NCI-H460 (cell line): ENCODE data around the gene ERF. TPM values are rescaled to one million over a fixed set of nuclear protein-coding genes. Genes with fewer than 3 reads are reported as not detected.

Experiments
- DNase-seq: peaks from one replicate; pipeline ENCODE4 v3.0.0-alpha.2; 2016; ENCODE audit warnings: low read depth; ENCODE audit errors: extremely low read depth
- total RNA-seq: library from RNA; depleted of rRNA; stranded (reverse); fragments of >200 nt; shearing (Covaris generic); gene quantifications from 2 replicates; pipeline ENCODE4 v1.2.3, GENCODE V29; 2014

ERF gene
- total RNA-seq, 1 experiment from 2014 or later = 16.1 TPM

DNA sequence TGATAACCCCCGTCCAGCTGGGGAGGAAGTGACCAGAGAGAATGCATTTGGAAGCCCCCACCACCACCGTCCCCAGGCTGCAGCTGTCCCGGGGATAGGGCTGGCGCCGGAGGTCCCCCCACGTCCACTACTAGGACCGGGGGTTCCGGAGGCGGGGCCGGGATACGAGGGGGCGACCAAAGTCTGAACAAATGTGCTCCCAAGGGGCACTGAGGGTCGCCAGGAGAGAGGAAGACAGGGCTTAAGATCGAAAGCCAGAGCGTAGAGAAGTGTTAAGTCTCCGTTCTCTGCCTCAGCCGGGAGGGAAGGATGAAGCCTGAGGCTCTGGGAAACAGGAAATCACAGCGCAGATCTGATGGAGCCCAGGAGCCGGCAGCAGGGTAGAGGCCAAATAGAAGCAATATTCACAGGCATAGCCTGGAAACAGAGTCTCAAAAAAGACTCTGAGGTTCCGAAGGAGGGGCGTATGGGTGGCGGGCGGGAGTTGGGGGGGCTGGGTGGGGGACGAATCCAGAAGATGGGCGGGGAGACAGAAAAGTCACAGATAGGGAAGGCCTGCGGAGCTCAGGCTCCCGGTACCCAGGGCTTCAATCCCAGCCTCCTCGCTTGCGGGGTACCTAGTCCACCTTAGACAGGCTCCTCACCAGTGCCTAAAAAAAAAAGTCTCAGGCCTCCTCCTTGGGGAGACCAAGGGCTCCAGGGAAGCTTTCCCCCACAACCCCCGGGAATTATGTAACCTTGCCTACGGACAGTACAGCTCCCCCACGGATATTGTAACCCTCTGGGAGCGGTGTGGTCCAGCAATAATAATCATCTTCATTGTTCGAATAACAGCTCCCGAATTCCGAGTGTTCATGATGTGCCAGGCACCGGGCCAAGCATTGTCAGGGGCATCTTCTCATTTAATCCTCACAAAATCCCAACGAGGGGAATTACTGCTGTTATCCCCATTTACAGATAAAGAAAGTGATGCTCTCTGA, 1.1 kb upstream of the ERF start:
- DNase-seq = no peak

DNA sequence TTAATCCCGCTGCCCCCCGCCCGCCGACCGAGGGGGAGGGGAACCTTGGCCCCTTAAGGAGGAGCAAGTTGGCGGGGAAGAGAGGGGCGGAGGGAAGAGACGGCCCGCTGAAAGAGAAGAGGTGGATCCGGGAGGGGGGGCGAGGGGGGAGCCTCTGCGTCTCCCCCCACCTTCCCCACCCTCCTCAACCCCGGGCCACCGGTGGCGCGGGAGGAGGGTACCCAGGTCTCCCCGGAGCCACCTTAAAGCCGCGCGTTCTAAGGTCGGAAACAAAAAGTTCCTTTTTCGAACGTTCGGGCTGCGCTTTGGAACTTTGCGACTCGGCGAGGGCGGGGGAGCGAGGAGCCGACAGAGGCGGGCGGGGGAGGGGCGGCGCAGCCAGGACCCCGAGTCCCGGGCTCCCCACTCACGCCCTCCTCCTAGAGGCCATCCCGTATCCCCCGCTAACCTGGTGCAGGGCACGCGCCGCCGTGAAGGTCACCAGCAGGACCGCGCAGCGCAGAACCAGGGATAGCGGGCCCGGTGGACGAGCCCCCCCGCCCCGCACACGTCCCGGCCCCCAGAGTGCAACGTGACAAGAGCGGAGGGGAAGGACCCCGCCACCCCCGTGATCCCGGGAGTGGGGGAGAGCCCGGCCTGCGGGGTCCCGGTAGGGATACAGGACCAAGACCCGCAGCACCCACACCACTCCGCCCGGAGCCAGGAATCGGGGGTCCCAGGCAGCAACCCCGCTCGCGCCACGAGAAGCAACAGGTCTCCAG, 659 bp downstream of the ERF start:
- no peak for DNase-seq

DNA sequence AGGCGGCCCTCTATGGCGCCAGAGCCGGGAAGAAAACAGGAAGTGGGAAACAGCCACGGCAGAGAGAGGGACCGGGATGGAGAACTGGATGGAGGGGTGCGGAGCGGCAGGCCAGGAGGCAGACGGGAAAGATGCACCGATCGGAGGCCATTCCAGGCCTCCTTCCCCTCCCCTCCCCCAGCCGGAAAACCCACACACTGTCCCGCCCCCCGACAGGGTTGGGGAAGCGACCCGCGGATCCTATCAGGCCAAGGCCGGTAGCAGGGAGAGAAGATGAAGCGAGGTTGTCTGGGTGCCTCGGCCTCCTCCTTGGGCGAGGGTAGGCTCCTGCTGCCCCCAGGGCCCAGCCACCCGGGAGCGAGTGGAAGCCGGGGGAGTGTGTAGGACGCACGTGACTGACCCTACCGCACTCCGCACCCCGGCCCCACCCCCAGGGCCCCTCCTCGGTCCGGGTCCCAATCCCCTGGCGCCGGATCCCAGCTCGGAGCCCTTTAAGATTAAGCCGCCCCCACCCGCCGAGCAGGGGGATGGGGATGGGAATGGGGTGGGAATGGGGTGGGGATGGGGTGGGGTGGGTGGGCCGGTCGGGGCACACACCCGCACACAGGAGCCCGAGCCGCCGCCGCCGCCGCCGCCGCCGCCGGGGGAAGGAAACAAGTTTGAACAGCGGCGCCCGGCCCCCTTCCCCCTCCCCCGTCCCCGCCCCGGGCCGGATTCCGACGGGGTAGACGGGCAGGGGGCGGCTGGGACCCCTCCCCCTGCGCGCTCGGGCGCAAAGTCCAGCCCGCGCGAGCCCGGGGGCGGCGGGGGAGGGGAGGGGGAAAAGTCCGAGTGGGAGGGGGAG, 1.5 kb downstream of the ERF start:
- DNase-seq = no peak

DNA sequence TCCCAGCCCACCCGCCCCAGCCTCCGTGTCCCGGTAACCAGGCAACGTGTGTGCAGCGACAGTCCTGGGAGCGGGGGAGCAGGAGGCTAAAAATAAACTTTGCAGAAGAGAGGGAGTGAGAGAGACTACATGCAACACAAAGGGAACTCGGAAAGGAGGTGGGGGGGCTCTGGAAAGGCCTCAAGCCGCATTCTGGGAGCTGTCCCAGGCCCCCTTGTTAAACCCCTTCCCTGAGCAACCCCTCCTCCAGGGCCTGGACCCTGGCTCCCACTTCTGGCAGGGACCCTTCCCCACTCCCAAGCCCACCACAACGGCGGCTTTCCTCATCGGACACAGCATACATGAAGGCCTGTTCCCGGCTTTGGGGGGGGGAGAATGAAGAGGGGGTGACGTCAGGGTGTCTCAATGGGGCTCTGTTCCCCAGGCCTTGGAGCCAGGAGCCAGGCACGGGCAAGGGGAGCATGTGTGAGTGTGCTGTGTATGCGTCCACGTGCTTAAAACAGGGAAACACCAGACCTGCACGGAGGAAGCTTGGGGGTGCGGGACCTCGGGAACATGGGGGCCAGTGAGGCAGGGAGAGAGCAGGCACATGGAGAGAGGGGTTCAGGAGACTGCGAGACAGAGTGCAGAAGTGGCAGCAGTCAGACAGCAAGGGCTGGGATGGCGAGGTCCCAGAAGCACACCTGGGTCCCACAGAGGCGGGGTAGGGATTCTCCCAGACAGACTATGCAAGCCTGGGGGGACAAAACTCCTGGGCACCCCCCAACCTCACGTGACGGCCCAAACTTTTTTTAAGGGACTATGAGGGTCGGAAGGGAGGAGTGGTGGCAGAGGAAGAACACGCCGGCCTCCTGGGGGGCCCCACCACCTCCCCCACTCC, 2.3 kb downstream of the ERF start:
- no peak for DNase-seq

DNA sequence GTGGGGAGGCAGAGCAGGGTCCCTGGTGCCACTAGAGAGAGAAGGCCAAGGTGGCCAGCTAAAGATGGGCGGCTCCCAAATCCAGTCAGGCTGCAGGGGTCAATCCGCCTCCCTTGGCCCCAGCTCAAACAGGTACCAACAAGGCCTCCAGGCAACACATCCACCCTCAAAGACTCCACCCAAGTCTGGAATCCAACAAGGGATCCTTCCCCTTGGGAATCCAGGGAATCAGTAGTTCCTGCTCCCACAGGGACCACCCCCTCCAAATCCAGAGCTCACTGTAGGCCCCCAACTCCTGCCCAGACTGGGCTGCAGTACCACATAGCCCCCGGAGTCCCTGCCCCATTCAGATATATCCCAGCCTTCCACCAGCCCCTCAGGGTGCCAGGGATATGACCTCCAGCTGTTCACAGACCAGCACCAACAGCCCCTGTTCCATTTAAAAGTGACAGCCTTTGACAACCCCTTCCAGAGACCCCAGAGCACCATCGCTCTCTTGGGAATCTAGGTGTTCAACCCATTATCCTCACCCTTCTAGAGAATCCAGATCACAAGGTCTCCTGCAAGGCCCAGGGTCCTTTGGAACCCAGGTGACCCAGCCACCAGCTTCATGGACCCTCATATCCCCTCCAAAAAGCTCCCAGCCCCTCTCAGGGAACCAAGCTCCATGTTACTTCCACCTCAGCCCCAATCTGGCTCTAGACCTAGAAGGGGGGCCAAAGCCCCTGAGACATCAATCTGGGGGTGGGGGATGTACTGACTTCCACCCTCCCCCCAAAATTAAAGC, 3.2 kb downstream of the ERF start:
- DNase-seq = no peak

DNA sequence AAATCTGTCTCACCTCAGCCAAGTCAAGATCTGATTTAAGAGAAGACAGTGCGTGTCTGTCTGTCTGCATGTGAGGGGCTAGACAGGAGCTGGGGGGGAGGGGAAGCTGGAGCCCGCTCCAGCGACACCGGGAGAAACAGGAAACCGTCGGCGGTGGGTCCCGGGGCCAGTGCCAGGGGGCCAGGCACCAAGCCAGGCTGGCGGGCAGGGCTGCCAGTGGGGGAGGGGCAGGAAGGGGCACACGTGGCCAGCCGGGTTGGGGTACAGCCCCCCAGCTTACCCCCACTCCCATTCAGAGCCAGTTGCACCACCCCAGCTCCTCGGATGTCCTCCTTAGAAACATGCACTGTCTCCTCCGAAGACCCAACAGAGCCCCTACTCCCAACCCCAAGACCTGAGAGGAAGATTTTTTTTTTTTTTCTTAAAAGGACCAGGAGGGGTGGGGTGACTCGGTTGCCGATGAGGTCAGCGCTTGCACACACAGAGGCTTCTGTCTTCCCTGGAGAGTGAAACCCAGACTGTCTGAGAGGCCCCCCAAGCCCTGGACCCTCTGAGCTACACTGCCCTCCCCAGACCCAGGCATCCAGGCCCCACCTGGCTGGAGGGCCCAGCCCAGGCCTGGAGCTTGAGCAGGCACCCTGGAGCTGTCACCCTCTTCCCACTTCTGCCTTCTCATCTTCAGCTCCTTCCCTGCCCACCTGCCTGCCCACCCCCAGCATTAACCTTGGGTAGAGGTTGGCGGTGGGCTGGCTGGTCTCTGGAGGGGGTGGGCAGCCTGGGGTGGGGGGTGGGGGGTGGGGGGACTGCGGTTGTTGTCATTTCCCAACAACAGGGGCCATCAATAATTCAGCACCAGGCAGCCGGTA, 4.0 kb downstream of the ERF start:
- no peak for DNase-seq

DNA sequence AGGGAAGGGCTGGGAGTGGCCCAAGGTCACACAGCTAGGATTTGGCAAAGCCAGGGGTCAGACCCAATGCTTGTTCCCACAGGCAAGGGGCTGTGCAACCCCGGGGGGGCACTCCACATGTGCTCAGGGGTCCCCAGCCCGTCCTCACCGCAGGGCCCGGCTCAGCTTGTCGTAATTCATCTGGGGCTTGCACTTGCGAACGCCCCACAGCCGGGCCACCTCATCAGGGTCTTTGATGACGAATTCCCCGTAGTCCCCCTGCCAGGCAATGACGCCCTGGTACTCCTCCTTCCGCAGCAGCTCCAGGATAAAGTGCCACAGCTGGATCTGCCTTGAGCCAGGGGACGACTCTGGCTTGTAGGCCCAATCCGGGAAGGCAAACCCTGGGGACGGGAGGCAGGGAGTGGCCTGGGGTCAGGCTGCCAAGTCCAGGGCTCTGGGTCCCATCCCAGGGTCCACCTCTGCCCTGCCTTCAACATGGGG, 4.7 kb downstream of the ERF start:
- no peak for DNase-seq

DNA sequence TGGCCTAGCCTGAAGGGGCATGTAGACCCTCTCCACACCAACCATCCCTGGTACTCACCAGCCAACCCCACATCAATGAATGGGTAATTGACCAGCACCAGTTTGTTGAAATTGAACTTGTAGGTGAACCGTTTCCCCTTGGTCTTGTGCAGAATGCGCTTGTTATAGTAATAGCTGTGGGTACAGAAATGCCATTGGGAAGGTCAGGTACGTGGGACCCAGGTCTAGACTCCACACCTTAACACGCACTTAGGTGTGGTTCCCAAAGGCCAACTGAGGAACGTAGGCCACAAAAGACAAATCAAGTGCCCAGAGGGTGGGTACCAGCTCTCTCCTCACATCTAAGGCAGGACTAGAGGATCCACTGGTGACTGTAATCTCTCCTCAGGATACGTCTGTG, 5.2 kb downstream of the ERF start:
- no peak for DNase-seq

DNA sequence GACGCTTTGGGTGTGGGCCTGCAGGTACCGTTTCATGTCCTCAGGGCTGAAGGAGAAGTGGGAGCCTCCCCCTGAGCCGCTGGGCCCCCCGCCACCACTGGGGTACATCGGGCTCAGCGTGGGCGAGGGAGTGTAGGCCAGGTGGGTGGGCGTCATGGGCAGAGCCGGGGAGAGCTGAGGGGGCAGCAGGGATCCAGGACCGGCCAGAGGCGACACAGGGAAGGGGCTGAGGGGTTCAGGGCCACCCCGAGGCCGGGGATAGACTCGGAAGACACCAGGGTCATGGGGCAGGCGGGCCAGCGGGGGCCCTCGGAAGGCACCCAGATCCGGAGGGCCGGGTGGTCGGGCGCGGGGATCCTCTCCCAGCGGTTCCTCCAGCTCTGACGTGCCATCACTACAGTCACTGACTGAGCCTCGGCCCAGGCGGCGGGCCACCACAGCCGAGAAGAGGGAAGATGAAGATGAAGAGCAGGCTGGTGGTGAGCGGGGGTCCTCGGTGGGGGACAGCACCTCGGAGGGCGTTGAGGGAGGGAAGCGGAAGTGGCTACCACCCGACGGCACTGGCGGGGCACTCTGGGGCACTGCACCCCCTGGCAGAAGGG, 5.7 kb downstream of the ERF start:
- DNase-seq = no peak

DNA sequence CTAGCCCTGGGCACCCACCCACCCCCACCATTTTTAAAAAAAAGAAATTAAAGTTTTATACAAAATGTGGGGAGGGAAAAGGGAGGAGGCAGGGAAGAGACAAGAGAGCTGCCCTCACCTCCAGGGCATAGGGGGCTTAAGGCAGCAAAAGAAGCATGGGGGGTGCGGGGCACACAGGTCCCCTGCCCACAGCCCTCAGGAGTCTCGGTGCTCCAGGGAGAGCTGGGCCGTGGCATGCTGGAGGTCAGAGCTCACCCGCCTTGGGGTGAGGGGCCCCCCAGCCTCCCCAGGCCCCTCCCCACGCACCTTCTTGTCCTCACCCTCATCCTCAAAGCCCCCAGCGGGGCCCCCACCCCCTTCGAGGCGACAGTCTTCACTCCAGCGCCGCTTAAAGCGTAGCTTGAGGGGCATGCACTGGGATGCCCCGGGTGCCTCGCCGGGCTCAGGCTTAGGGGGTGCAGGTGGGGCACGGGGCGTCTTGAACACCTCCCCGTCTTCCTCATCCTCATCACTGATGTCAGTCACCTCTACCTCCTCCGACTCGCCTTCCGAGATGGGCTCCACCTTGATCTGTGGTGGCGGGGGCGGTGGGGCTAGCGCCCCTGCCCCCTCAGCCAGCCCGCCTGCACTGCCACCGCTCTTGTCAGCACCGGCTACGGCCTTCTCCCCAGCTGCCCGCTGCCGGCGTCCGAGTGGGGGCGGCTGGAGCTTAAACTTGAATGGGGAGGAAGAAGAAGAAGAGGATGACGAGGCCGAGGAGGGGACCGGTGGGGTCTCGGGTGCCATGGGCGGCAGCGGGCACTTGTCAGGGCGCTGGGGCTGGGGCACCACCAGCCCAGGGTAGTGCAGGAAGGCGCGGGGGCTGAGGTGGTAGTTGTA, 6.4 kb downstream of the ERF start:
- DNase-seq = no peak

DNA sequence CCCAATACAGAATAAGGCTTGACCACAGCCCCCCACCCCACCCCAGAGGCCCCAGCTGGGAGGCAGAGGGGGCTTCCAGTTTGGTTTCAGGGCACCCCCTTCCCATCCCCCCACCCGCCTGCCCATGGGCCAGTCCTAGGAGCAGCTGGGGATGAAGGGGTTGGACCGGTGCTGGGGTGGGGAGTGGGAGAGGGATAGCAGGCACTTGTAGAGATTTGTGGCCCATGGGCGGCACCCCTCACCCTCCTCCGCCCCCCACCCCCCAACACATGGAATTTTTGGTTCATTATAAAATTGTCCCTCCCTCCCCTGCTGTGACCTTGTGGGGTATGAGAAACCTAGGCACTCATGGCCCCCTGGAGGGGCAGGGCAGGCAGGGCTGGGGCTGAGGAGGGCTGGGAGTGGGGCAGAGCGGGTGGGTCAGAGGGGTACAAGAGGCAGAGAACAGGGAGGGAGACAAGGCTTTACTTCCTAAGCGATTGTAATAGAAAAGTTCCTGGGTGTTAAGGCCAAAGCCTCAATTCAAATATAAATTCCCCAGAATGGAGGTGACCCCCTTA, 7.2 kb downstream of the ERF start:
- no peak for DNase-seq

DNA sequence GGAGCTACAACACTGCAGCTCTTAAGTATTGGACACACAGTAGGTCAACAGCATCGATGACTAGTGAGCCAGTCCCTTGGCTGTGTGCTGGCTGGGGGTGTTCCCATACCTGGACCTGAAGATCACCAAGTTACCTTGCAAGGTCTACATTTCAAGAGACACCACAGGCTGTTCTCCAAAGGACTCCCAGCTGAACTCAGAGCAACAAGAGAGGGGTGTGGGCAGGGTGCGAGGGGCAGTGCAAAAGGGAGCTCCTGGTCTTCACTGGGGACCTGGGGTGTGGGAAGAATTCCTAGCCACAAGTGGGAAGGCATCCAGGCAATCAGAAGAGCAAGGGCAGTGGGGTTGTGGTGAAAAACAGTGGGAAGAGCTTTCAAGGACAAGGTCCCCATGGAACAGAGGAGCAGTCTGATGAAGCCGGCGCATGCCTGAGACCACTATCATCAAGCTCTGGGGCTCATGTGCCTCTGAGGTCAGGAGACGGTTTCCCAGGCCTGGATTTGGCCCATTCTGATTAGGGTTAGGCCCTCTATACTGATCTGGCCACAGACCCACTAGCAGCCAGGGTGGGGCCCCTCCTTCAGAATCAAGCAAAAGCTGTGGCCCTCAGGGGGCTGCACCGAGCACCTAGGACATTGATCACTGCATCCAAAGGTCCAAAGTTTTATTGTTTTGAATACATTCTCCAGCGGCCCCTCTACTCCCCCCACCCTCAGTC, 7.8 kb downstream of the ERF start:
- DNase-seq = no peak

DNA sequence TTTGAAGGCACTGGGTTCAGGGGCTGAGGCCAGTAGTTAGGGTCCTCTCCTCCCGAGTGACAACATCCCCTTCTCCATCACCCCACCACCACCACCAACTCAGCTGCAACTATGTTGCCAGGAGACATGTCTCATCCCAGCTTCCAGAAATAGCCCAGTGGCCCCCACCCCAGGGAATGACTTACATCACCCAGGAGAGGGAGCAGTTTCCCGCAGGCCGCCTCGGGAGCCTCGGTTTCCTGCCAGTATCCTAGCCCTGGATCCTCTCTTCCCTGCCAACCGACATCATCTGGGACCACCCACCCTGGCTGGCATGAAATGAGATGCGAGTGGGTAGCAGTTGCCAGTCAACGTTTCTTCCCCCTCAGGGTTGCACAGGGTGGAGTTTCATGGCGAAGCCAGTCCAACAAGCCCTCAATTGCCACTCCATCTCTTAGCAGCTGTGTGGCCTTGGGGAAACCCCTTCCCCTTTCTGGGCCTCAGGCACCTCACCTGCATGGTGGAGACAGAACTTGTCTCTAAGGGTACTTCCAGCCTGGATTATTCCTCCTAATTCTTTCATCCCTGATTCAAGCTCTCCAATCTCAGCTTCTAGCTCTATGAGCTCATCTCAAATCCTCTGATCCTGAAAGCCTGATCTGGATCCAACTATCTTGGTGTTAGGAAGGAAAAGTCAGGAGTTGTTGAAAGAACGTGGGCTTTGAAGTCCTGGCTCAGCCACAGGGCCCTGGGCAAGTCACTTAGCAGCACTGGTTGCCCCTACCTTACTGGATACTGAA, 8.6 kb downstream of the ERF start:
- peak; percentile 43 for DNase-seq

DNA sequence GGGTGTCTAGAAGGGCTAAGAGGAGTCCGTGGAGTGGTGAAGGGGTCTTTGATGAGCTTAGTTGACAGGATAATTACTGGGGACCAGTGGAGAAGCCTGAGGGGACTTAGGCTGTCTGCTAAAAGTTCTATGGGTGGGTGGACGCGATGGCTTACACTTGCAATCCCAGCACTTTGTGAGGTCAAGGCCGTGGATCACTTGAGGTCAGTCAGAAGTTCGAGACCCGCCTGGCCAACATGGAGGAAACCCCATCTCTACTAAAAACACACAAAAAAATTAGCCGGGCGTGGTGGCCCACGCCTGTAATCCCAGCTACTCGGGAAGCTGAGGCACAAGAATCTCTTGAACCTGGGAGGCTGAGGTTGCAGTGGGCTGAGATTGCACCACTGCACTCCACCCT, 9.7 kb downstream of the ERF start:
- no peak for DNase-seq
